Measurements from ENCODE around the gene TARDBP. TPM values are rescaled to one million over a fixed set of nuclear protein-coding genes. Genes with fewer than 3 reads are reported as not detected.

Gene TARDBP
- total and polyA plus RNA-seq, 2 experiments from 2014 or later: 204 to 313 TPM

DNA sequence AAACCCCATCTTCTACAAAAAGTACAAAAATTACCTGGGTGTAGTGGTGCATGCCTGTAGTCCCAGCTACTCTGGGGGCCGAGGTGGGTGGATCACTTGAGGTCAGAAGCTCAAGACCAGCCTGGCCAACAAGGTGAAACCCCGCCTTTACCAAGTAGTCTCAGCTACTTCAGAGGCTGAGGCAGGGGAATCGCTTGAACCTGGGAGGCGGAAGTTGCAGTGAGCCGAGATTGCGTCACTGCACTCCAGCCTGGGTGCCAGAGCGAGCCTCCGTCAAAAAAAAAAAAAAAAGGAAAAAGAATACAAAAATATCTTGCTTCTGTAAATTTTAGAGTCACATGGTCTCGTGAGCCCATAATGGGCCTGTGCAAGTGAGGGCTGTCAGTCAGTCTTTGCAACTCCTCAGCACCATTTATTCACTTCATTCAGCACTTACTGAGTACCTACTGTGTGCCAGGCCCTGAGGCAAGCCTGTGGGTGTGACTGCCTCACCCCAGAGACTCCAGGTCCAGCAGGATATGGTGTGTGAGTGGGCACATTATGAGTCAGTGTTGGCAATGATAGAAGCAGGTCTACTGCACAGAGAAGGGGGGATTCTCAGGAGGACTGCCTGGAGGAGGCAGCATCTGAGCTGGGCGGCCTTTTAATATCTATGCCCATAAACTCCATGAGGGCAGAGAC lies 46.8 kb upstream of the TARDBP start:
- H3K27ac Mint-ChIP-seq: no peak overlapping the region
- H3K9me3 Mint-ChIP-seq: no peaks in the 10 kb centered on the region
- Histone ChIP-seq H3F3A (replicated peaks; ENCODE audit: low read depth) (peaks cover 5% of the 10 kb centered on the region; the same call in 1 of the 2 replicates), H2AFZ (peak overlapping the region; percentile 67; the same call in 1 of the 2 replicates), H4K20me1 (replicated peaks; ENCODE audit: insufficient read depth) (no peaks in the 10 kb centered on the region), H3K4me3 (no peak overlapping the region), H3K27ac (ENCODE audit: low read depth) (no peak overlapping the region), H3K9me2 (ENCODE audit: insufficient read depth) (no peaks in the 10 kb centered on the region), H3K4me1 (ENCODE audit: insufficient read depth) (peaks cover 26% of the 10 kb centered on the region), H3K36me3 (ENCODE audit: insufficient read depth) (no peaks in the 10 kb centered on the region), H3K79me2 (replicated peaks; ENCODE audit: insufficient read depth) (no peaks in the 10 kb centered on the region), H3K27me3 (ENCODE audit: insufficient read depth) (no peaks in the 10 kb centered on the region), H3K4me2 (no peak overlapping the region)
- H3K36me3 Mint-ChIP-seq (ENCODE audit: low read depth): no peaks in the 10 kb centered on the region
- H3K4me1 Mint-ChIP-seq: peaks cover 40% of the 10 kb centered on the region
- ATAC-seq (no peak), DNase-seq (ENCODE audit: low spot score) (no peak)
- no peak overlapping the region for H3K4me3 Mint-ChIP-seq
- peaks cover 8% of the 10 kb centered on the region for H3K27me3 Mint-ChIP-seq (ENCODE audit: insufficient read depth, low read depth, poor library complexity)
- TF ChIP-seq EZH2 (IDR thresholded peaks at IDR 0.05; ENCODE audit: low read depth, unreplicated experiment) (no peak), NANOG (IDR thresholded peaks at IDR 0.05; ENCODE audit: borderline replicate concordance) (no peak), REST (IDR thresholded peaks at IDR 0.05; ENCODE audit: unreplicated experiment) (no peak), EZH2phosphoT487 (IDR thresholded peaks at IDR 0.05; ENCODE audit: unreplicated experiment) (no peak), ZNF462 (CRISPR knock-in tag; IDR thresholded peaks at IDR 0.05) (no peak), ZNF331 (CRISPR knock-in tag; IDR thresholded peaks at IDR 0.05; ENCODE audit: low read depth) (no peak), CREB1 (CRISPR knock-in tag; IDR thresholded peaks at IDR 0.05; ENCODE audit: low read depth) (no peak), STAT1 (IDR thresholded peaks at IDR 0.05; ENCODE audit: unreplicated experiment) (no peak), POLR2AphosphoS5 (IDR thresholded peaks at IDR 0.05; ENCODE audit: low read depth) (no peak)
- TF ChIP-seq, protein P1, sequence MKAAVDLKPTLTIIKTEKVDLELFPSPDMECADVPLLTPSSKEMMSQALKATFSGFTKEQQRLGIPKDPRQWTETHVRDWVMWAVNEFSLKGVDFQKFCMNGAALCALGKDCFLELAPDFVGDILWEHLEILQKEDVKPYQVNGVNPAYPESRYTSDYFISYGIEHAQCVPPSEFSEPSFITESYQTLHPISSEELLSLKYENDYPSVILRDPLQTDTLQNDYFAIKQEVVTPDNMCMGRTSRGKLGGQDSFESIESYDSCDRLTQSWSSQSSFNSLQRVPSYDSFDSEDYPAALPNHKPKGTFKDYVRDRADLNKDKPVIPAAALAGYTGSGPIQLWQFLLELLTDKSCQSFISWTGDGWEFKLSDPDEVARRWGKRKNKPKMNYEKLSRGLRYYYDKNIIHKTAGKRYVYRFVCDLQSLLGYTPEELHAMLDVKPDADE (IDR thresholded peaks at IDR 0.05): no peak
- TF ChIP-seq, protein P2, sequence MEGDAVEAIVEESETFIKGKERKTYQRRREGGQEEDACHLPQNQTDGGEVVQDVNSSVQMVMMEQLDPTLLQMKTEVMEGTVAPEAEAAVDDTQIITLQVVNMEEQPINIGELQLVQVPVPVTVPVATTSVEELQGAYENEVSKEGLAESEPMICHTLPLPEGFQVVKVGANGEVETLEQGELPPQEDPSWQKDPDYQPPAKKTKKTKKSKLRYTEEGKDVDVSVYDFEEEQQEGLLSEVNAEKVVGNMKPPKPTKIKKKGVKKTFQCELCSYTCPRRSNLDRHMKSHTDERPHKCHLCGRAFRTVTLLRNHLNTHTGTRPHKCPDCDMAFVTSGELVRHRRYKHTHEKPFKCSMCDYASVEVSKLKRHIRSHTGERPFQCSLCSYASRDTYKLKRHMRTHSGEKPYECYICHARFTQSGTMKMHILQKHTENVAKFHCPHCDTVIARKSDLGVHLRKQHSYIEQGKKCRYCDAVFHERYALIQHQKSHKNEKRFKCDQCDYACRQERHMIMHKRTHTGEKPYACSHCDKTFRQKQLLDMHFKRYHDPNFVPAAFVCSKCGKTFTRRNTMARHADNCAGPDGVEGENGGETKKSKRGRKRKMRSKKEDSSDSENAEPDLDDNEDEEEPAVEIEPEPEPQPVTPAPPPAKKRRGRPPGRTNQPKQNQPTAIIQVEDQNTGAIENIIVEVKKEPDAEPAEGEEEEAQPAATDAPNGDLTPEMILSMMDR (conservative IDR thresholded peaks at IDR 0.05; ENCODE audit: low read depth in 2 of 2): no peak
